Tibial nerve (tissue), 4 donors: ENCODE results near the gene SMPD1.

Experiments used
- CTCF ChIP-seq, 5 experiments: fragments of 200-600 bp in 3 of 5; fragments of 450-650 bp in 2 of 5; sonication (generic) in 3 of 5; IDR thresholded peaks; one replicate each; pipeline ENCODE4 v1.5.1; 2016 to 2019; ENCODE audit warnings: antibody characterized with exemption in 5 of 5, mild to moderate bottlenecking in 3 of 5, moderate library complexity in 2 of 5
- EP300 ChIP-seq, 2 donors: sonication (generic); formaldehyde crosslinking; IDR thresholded peaks; one replicate each; pipeline ENCODE4 v1.6.1; 2017; ENCODE audit warnings: antibody characterized with exemption in 2 of 2, mild to moderate bottlenecking in 1 of 2
- POLR2A ChIP-seq, 2 donors: fragments of 450-650 bp; IDR thresholded peaks; one replicate each; pipeline ENCODE4 v1.6.1; 2017; ENCODE audit warnings: antibody characterized with exemption in 2 of 2, mild to moderate bottlenecking in 2 of 2, moderate library complexity in 2 of 2

DNA sequence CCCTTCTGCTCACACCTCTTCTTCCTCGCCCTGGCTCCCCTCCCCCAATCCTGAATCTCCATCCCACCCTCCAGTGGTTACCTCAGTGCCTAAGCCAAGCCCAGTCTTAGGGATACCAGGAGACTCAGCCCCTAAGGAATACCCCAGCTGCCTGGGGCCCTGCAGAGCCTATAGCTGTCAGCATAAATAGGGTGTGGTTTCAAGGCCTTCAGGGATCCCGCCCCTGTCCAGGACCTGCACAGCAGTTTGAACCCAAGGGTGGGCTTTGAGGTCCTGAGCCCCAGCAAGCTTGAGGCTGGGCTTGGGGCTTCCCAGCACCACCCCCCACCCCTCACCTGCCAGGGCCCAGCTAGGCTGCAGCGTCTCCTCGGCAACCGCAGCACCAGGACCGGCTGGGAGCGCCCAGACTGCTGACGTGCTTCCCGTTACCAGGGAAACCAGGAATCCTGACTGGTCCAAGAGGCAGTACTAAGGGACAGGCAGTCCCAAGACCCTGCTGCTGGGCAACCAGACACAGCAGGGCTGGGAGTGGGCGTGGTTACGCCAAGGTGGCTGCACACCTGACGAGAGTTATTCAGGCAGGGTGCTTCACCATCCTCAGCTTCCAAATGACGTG is 14.9 kb downstream of the SMPD1 start:
- TF ChIP-seq CTCF (IDR thresholded peaks at IDR 0.05) (no peak), POLR2A (IDR thresholded peaks at IDR 0.05) (no peak), EP300 (IDR thresholded peaks at IDR 0.05) (no peak)
